RWPE1 (cell line): ENCODE data around the gene POMP.

Experiments used
- CTCF ChIA-PET: fragments of 350-600 bp; sonication (Branson Sonifier 250); formaldehyde crosslinking; extraction: SDS; loops from one replicate; lab custom pipeline; 2021; lab: Yijun Ruan, JAX
- POLR2A ChIA-PET: fragments of 400-600 bp; formaldehyde crosslinking; extraction: SDS; loops from one replicate; lab custom pipeline; 2020; ENCODE audit warnings: antibody characterized with exemption; ENCODE audit not compliant: low non-redundant PET; lab: Yijun Ruan, JAX
- DNase-seq: peaks from one replicate; pipeline ENCODE4 v3.0.0; 2012; ENCODE audit warnings: low spot score
- H3K27ac ChIP-seq: fragments of 450-650 bp; 2 replicates; pipeline ENCODE4 v1.5.1; 2017
- TF ChIP-seq, protein P1 (sequence below): fragments of 450-650 bp; conservative IDR thresholded peaks from 2 replicates; pipeline ENCODE4 v1.5.1; 2017; ENCODE audit warnings: low read depth, mild to moderate bottlenecking

Gene POMP

DNA sequence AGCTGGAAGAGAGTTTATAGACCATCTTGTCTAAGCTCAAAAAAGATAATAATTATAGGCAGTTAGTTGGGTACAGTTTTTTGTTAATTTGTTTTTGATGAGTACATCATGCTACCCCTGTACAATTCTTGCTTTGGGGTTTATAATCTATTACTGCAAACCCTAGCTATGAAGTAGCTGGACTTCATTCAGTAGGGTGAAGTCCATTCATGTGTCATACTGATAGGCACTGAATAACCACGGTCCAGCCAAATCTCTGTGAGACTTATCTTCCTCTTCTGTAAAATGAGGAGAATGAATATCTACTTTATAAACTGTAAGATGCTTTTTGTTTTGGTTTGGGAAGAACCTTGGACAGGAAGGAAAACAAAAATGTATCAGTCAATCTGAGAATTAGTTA lies 40.3 kb downstream of the POMP start:
- H3K27ac ChIP-seq: no peak overlapping the region
- POLR2A ChIA-PET: interaction anchor here (0.6 kb wide), 1 partner anchor 1835 kb away, joined by 3 read pairs; no protein-coding TSS in a partner anchor
- no peak for DNase-seq
- CTCF ChIA-PET: no interaction called here
- TF ChIP-seq, protein P1, sequence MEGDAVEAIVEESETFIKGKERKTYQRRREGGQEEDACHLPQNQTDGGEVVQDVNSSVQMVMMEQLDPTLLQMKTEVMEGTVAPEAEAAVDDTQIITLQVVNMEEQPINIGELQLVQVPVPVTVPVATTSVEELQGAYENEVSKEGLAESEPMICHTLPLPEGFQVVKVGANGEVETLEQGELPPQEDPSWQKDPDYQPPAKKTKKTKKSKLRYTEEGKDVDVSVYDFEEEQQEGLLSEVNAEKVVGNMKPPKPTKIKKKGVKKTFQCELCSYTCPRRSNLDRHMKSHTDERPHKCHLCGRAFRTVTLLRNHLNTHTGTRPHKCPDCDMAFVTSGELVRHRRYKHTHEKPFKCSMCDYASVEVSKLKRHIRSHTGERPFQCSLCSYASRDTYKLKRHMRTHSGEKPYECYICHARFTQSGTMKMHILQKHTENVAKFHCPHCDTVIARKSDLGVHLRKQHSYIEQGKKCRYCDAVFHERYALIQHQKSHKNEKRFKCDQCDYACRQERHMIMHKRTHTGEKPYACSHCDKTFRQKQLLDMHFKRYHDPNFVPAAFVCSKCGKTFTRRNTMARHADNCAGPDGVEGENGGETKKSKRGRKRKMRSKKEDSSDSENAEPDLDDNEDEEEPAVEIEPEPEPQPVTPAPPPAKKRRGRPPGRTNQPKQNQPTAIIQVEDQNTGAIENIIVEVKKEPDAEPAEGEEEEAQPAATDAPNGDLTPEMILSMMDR: no peak

DNA sequence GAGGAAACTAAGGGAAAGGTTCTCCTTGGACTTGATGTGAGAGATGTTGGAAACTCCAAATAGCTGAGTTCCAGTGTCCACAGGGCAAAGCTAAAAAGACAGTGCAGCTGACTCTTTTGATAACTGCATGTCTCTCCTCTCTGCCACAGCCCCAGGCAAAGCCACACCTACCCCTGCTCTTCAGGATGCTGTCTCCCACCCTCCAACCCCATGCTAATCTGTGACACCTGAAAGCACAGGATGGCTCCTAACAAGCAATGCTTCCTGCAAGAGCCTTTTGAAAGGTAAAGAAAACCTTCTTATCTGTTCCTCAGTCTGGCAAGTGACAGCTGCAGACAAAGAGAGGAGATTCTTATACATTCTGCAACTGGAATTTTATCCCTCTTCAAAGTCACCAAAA lies 45.4 kb downstream of the POMP start:
- TF ChIP-seq, protein P1: no peak
- no peak overlapping the region for H3K27ac ChIP-seq
- ChIA-PET CTCF (no interaction called here), POLR2A (no interaction called here)
- DNase-seq: no peak

DNA sequence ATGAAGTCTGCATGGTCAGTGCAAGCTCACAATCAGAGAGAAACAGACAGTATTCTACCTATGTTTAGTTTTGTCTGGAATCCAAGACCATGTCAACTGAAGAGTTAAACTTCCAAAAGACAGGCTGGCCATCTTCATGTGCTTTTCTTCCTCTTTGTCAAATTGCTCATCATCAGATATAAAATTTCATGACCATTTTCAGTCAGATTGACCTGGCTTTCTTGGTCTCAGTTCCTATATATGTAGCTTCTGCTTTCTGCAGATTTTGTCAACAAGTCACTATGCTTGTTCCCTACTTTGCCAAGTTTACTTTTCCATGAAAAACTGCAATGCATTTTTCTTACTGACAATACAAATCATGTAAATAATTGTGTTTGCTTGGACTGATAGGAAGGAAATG lies 46.0 kb downstream of the POMP start:
- DNase-seq: no peak
- ChIA-PET CTCF (no interaction called here), POLR2A (no interaction called here)
- H3K27ac ChIP-seq: no peak overlapping the region
- TF ChIP-seq, protein P1: no peak

DNA sequence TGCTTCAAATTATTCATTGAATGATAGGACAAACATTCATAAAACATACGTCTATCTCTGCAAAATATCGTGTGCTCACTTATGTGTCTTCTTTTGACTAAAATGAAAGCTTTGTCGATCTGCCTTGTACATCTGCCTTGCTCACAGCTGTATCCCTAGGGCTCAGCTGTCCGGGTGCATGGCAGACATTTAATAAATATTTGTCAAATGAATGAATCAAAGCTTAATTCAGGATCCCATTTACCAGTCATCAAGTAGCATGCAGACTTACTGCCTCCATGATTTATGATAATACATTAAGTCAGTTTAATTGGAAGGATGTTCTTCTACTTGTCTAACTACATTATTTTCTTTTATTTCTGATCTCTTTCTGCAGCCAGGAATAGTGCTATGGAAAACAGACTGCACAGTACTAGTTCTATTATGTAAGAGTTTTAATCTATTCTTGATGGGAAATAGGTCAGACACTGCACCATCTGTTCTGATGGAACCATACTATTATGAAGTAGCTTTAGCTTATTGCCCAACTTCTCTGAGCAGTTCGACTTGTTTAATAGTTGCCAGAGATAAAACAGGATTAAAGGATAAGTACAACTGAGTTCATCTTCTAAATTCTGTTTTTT lies 46.6 kb downstream of the POMP start:
- no peak overlapping the region for H3K27ac ChIP-seq
- ChIA-PET CTCF (no interaction called here), POLR2A (no interaction called here)
- TF ChIP-seq, protein P1: no peak
- no peak for DNase-seq

DNA sequence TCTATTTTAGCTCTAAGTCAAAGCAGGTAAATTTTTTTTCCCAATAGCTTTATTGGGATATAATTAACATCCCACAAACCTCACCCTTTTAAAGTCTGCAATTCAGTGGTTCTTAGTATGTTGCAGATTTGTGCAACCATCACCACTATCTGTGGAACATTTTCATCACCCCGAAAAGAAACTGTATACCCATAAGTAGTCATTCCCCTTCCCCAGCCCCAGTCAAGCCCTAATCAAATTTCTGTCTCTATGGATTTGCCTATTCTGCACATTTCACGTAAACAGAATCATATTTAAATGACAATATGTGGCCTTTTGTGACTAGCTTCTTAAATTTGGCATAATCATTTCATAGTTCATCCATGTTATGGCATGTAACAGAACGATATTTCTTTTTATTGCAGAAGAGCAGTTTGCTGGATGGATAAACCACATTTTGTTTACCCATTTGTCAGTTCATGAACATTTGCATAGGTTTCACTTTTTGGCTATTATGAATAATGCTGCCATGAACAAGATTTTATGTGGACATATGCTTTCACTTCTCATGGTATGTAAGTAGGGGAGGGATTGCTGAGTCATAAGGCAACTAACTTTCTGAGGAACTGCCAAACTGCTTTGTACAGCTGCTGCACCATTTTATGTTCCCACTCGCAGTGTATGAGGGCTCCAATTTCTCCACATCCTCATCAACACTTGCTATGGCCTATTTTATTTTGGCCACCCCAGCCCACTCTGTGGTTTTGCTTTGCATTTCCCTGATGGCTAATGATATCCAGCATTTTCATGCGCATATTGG lies 48.9 kb downstream of the POMP start:
- TF ChIP-seq, protein P1: no peak
- DNase-seq: peak; percentile 41
- ChIA-PET POLR2A (no interaction called here), CTCF (no interaction called here)
- H3K27ac ChIP-seq: no peak overlapping the region

DNA sequence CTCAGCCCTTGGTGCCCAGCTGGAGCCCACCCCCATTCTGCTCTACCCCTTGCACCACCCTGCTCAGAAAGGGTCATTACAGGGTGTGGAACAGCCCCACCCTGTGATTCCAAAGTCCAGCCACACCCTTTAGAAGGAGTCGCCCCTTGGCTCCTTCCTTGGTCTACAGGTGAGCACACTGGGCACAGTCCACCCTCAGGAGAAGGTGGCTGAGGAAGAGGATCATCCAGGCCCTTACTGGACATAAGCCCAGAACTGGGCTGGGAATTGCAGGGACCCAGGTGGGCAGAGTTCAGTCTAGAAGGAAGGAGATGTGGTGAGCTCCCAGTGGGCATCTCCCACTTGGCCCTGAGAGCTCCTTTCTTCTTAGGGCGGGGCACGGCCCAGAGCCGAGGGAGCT lies 51.2 kb downstream of the POMP start:
- POLR2A ChIA-PET: no interaction called here
- DNase-seq: no peak

More for the DNA sequence above, 51.2 kb downstream of the POMP start:
- no peak overlapping the region for H3K27ac ChIP-seq
- CTCF ChIA-PET: no interaction called here
- TF ChIP-seq, protein P1: no peak
